ENCODE data around the gene ZNFX1. TPM values are rescaled to one million over a fixed set of nuclear protein-coding genes. Genes with fewer than 3 reads are reported as not detected.

ZNFX1 gene
- total and polyA plus RNA-seq, 2 donors from 2014 or later: 8.0 to 44.0 TPM

GRCh38 chr20:49261173-49261572 lies 16.7 kb downstream of the ZNFX1 start:
- Histone ChIP-seq H3K36me3 (ENCODE audit: control insufficient read depth in 2 of 3, insufficient read depth in 3 of 3, low read length in 3 of 3) (peaks cover 14 to 59% (median 50%) of the 10 kb centered on the region in 3 donors), H3K4me3 (ENCODE audit: low read length in 3 of 3) (no peak overlapping the region), H3K27ac (ENCODE audit: low read depth in 2 of 2, low read length in 2 of 2) (no peak overlapping the region), H3K9ac (ENCODE audit: low read length in 3 of 3) (no peak overlapping the region), H3K9me3 (ENCODE audit: control insufficient read depth in 2 of 3, insufficient read depth in 1 of 3, low read length in 3 of 3) (no peaks in the 10 kb centered on the region), H3K4me1 (ENCODE audit: control insufficient read depth in 2 of 3, insufficient read depth in 2 of 3, low read depth in 1 of 3, low read length in 3 of 3) (no peaks in the 10 kb centered on the region), H3K27me3 (ENCODE audit: control insufficient read depth, insufficient read depth, low read length) (no peaks in the 10 kb centered on the region)
- FAIRE-seq (no peak), DNase-seq (no peak)
- TF ChIP-seq, protein P1, sequence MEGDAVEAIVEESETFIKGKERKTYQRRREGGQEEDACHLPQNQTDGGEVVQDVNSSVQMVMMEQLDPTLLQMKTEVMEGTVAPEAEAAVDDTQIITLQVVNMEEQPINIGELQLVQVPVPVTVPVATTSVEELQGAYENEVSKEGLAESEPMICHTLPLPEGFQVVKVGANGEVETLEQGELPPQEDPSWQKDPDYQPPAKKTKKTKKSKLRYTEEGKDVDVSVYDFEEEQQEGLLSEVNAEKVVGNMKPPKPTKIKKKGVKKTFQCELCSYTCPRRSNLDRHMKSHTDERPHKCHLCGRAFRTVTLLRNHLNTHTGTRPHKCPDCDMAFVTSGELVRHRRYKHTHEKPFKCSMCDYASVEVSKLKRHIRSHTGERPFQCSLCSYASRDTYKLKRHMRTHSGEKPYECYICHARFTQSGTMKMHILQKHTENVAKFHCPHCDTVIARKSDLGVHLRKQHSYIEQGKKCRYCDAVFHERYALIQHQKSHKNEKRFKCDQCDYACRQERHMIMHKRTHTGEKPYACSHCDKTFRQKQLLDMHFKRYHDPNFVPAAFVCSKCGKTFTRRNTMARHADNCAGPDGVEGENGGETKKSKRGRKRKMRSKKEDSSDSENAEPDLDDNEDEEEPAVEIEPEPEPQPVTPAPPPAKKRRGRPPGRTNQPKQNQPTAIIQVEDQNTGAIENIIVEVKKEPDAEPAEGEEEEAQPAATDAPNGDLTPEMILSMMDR (IDR thresholded peaks at IDR 0.05; ENCODE audit: borderline replicate concordance, extremely low read depth, insufficient read depth): no peak
- intact Hi-C loops (cut with DNase I): no loop called here

DNA sequence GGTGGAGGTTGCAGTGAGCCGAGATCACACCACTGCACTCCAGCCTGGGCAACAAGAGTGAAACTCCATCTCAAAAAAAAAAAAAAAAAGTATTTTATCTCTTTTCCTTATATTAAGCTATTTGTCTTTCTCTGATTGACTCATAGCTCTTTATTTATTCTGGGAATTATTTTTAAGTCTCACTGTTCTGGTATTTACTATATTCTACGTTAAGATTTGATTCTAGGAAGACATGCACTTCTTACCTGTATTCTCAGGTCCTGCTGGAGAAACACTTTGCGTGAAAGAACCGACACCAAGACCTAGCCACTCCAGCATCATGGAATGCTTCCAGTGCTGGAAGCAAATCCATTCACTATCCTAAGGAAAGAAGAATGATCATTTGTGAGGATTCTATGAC lies 17.6 kb downstream of the ZNFX1 start:
- FAIRE-seq (no peak), DNase-seq (no peak)
- H3K27me3 ChIP-seq (ENCODE audit: control insufficient read depth, insufficient read depth, low read length): no peaks in the 10 kb centered on the region
- no peak overlapping the region for H3K4me3 ChIP-seq (ENCODE audit: low read length in 3 of 3)
- H3K9me3 ChIP-seq (ENCODE audit: control insufficient read depth in 2 of 3, insufficient read depth in 1 of 3, low read length in 3 of 3): no peaks in the 10 kb centered on the region
- no peak overlapping the region for H3K27ac ChIP-seq (ENCODE audit: low read depth in 2 of 2, low read length in 2 of 2)
- intact Hi-C loops (cut with DNase I): no loop called here
- H3K36me3 ChIP-seq (ENCODE audit: control insufficient read depth in 2 of 3, insufficient read depth in 3 of 3, low read length in 3 of 3): peaks cover 15 to 64% (median 54%) of the 10 kb centered on the region in 3 donors
- no peak overlapping the region for H3K9ac ChIP-seq (ENCODE audit: low read length in 3 of 3)
- TF ChIP-seq, protein P1 (IDR thresholded peaks at IDR 0.05; ENCODE audit: borderline replicate concordance, extremely low read depth, insufficient read depth): no peak
- H3K4me1 ChIP-seq (ENCODE audit: control insufficient read depth in 2 of 3, insufficient read depth in 2 of 3, low read depth in 1 of 3, low read length in 3 of 3): no peaks in the 10 kb centered on the region

DNA sequence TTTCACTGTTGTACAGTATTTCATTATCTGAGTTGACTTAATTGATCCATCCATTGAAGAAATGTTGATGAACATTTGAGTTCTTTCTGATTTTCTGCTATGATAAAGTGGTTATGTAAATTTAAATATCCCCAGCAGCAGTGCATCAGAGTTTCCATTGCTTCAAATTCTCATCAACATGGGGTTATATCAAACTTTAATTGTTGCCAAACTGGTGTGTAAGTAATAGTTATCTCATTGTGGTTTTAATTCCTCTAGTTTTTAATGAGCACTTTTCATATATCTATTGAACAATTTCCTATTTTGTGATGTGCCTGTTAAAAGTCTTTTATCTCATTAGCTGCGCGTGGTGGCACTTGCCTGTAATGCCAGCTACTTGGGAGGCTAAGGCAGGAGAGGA lies 18.1 kb downstream of the ZNFX1 start:
- peaks cover 15 to 61% (median 51%) of the 10 kb centered on the region in 3 donors for H3K36me3 ChIP-seq (ENCODE audit: control insufficient read depth in 2 of 3, insufficient read depth in 3 of 3, low read length in 3 of 3)
- intact Hi-C loops (cut with DNase I): no loop called here
- no peaks in the 10 kb centered on the region for H3K27me3 ChIP-seq (ENCODE audit: control insufficient read depth, insufficient read depth, low read length)
- TF ChIP-seq, protein P1 (IDR thresholded peaks at IDR 0.05; ENCODE audit: borderline replicate concordance, extremely low read depth, insufficient read depth): no peak
- no peaks in the 10 kb centered on the region for H3K9me3 ChIP-seq (ENCODE audit: control insufficient read depth in 2 of 3, insufficient read depth in 1 of 3, low read length in 3 of 3)
- no peaks in the 10 kb centered on the region for H3K4me1 ChIP-seq (ENCODE audit: control insufficient read depth in 2 of 3, insufficient read depth in 2 of 3, low read depth in 1 of 3, low read length in 3 of 3)
- FAIRE-seq (no peak), DNase-seq (no peak)
- no peak overlapping the region for H3K9ac ChIP-seq (ENCODE audit: low read length in 3 of 3)
- no peak overlapping the region for H3K27ac ChIP-seq (ENCODE audit: low read depth in 2 of 2, low read length in 2 of 2)
- H3K4me3 ChIP-seq (ENCODE audit: low read length in 3 of 3): no peak overlapping the region

GRCh38 chr20:49259284-49259683 lies 18.6 kb downstream of the ZNFX1 start:
- Histone ChIP-seq H3K4me1 (ENCODE audit: control insufficient read depth in 2 of 3, insufficient read depth in 2 of 3, low read depth in 1 of 3, low read length in 3 of 3) (no peaks in the 10 kb centered on the region), H3K36me3 (ENCODE audit: control insufficient read depth in 2 of 3, insufficient read depth in 3 of 3, low read length in 3 of 3) (peaks cover 15 to 61% (median 46%) of the 10 kb centered on the region in 3 donors), H3K27ac (ENCODE audit: low read depth in 2 of 2, low read length in 2 of 2) (no peak overlapping the region), H3K9ac (ENCODE audit: low read length in 3 of 3) (no peak overlapping the region), H3K27me3 (ENCODE audit: control insufficient read depth, insufficient read depth, low read length) (no peaks in the 10 kb centered on the region), H3K9me3 (ENCODE audit: control insufficient read depth in 2 of 3, insufficient read depth in 1 of 3, low read length in 3 of 3) (no peaks in the 10 kb centered on the region), H3K4me3 (ENCODE audit: low read length in 3 of 3) (no peak overlapping the region)
- intact Hi-C loops (cut with DNase I): no loop called here
- DNase-seq (no peak), FAIRE-seq (no peak)
- TF ChIP-seq, protein P1 (IDR thresholded peaks at IDR 0.05; ENCODE audit: borderline replicate concordance, extremely low read depth, insufficient read depth): no peak
